Tongue (tissue), 2 donors: ENCODE data around the gene GNG7. TPM values are rescaled to one million over a fixed set of nuclear protein-coding genes. Genes with fewer than 3 reads are reported as not detected.
"Not testable (repeated sequence)": the region's sequence is repeated elsewhere in the genome, so short reads cannot be mapped to it uniquely, and the experiment has no call there.

ENCODE experiments used
- DNase-seq: peaks from one replicate; pipeline ENCODE4 v3.0.0-alpha.2; 2015
- total RNA-seq: library from RNA; depleted of rRNA; stranded (reverse); fragments of >200 nt; gene quantifications from one replicate; pipeline ENCODE4 v1.2.3, GENCODE V29; 2014

GNG7 gene
- total RNA-seq, 1 donor from 2014 or later: 3.2 TPM

GRCh38 chr19:2713170-2713569, 10.7 kb upstream of the GNG7 start:
- not testable (repeated sequence) for DNase-seq

- no peak for DNase-seq
These were observed 9.3 kb upstream of the GNG7 start for GRCh38 chr19:2711875-2712205.

- no peak for DNase-seq
These were observed 8.8 kb upstream of the GNG7 start for GRCh38 chr19:2711172-2711874.

GRCh38 chr19:2706251-2706650, 3.8 kb upstream of the GNG7 start:
- DNase-seq: no peak

- DNase-seq: no peak
These were observed 1.3 kb upstream of the GNG7 start for GRCh38 chr19:2703691-2704216.

- DNase-seq: no peak
These were observed 563 bp upstream of the GNG7 start for GRCh38 chr19:2703077-2703437.

- no peak for DNase-seq
These were observed 929 bp downstream of the GNG7 start for GRCh38 chr19:2701361-2702169.

- DNase-seq: no peak
These were observed 1.7 kb downstream of the GNG7 start for GRCh38 chr19:2700660-2701360.

GRCh38 chr19:2699413-2700140, 2.9 kb downstream of the GNG7 start:
- no peak for DNase-seq

- no peak for DNase-seq
These were observed 8.3 kb downstream of the GNG7 start for GRCh38 chr19:2694196-2694595.

GRCh38 chr19:2693492-2694160, 8.9 kb downstream of the GNG7 start:
- DNase-seq: no peak

- no peak for DNase-seq
These were observed 10.5 kb downstream of the GNG7 start for GRCh38 chr19:2691951-2692350.

- DNase-seq: no peak
These were observed 11.6 kb downstream of the GNG7 start for GRCh38 chr19:2690856-2691255.

- no peak for DNase-seq
These were observed 16.1 kb downstream of the GNG7 start for GRCh38 chr19:2686360-2686759.

- no peak for DNase-seq
These were observed 17.2 kb downstream of the GNG7 start for GRCh38 chr19:2685204-2685704.

GRCh38 chr19:2683430-2684003, 19.0 kb downstream of the GNG7 start:
- no peak for DNase-seq

GRCh38 chr19:2680808-2681207, 21.7 kb downstream of the GNG7 start:
- DNase-seq: no peak

- DNase-seq: no peak
These were observed 23.1 kb downstream of the GNG7 start for GRCh38 chr19:2679439-2679838.

GRCh38 chr19:2678948-2679347, 23.5 kb downstream of the GNG7 start:
- DNase-seq: not testable (repeated sequence)

GRCh38 chr19:2678044-2678671, 24.3 kb downstream of the GNG7 start:
- no peak for DNase-seq

- DNase-seq: no peak
These were observed 25.7 kb downstream of the GNG7 start for GRCh38 chr19:2676823-2677222.
